Hematopoietic multipotent progenitor cell treated with erythropoietin and hydrocortisone succinate and interleukin-3 and kit ligand, for 8 days (in vitro differentiated cells): ENCODE results near the gene ATP8A2.

Source experiments
- DNase-seq: peaks from one replicate; pipeline ENCODE4 v3.0.0-alpha.2; 2015

The ATP8A2 gene

GRCh38 chr13:25868490-25868889, 496.7 kb downstream of the ATP8A2 start:
- DNase-seq = no peak

DNA sequence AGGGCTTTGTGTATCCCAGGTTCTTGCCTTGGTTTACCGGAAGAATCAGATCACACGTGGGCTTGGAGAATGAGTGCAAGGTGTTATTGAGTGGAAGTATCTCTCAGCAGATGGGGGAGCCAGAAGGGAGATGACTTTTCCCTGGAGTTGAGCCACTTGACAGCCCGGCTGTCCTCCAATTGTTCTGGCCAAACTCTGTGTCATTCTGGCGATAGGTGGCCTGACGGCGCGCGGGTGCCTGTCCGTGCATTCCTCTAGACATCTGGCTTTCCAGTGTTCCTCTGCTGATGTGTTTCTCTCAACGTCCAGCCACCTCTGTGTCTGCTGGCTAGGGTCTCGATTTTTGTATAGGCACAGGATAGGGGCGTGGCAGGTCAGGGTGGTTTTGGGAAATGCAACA, 498.2 kb downstream of the ATP8A2 start:
- DNase-seq = no peak

GRCh38 chr13:25871389-25872125, 499.8 kb downstream of the ATP8A2 start:
- no peak for DNase-seq

DNA sequence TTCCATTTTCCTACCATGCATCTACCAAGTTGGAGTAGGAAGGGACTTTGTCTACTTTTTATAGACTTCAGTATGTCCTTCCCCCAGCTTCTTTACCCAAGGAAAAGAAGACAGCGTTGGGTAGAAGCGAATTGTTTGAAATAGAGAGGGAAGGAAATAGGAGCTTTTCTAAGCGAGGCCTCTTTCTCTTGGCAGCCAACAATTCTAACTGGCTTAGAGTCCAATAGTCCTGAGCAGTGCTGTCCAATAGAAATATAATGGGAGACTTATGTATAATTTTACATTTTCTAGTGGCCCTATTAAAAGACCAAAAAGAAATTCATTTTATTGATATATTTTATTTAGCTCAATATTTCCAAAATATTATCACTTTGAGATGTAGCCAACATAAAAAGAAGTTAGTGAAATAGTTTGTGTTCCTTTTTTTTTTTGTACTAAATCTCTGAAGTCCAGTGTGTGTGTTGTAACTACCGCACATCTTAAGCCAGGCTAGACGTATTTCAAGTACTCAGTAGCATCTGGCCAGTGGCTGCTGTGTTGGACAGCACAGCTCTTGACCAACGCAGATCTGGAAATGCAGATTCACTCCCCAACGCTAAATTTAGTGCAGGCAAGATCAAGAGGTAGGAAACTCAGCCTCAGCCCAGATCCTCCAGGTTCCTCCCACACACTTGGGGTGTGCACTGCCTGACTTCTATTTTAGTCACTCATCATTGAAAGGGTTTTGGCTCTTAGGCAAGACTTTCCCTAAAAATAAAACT, 500.9 kb downstream of the ATP8A2 start:
- DNase-seq = no peak

DNA sequence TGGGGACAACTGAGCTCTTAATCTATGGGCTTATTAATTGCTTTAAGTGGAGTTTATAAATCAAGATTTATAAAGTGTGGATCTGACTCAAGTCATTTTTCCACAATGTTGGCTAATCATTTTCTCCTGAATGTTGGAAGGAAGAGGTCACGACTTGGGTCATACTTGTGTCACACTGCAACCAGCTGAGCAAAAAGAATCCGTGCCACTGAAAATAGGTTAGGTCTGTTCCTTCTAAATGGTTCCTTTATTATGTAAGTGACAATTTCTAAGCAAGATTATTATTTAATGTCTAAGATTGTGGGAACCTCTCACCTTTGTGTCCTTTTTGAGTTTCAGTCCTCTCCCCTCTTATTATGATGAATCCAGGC, 501.5 kb downstream of the ATP8A2 start:
- DNase-seq = no peak

DNA sequence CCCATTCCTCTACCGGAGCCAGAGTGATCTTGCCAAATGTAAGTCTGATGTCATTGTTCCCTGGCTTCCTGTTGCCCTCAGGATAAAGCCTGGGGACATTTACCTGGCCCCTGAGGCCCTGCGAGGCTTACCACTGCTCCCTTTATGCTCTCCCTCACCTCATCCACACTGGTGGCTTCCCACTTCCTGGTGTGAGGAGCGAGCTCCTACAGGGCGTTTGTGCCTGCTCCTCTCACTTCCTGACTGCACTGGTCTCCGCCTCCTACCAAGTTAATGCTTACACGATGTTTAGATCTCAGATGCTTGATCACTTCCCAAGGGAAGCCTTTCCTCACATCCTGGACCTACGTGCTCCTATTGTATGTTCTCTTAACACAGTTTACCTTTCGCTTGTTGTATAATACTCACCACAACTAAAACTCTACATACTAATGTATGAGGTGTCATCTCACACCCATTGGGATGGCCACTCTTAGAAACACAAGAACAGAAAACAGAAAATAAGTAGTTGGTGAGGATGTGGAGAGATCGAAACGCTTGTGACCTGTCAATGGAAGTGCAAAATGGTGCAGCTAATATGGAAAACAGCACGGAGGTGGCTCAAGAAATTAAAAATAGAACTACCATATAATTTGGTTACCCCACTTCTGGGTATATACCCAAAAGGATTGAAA, 502.4 kb downstream of the ATP8A2 start:
- no peak for DNase-seq

DNA sequence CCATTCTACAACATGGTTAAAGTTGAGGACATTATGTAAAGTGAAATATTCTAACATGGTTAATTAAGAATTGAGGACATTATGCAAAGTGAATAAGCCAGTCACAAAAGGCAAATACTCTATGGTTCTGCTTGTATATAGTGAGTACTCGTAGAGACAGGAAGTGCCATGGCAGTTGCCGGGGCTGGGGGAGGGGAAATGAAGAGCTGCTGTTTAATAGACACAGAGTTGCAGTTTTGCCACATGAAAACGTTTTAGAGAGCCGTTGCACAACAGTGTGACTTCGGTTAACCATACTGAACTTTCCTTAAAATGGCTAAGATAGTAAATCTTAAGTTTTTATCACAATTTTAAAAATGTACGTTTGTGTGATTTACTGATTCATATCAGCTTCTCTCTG, 503.1 kb downstream of the ATP8A2 start:
- DNase-seq = no peak

DNA sequence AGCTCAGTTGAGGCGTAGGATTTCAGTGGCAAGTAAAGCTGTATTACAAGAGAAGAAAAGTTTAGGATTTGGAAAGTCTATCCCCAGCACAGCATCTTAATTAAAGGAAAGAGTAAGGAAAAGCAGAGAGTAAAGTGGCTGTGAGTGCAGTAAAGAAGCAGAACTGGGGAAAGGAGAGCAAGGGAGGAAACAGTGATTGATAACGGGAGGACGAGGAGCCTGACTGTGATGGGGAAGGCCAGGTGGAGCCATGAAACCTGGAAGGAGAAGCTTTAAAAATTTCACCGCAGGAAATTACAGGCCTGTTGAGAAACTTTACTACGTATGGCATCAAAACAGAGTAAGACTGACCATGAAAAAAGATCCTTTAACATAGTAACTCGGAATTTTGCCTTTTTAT, 504.5 kb downstream of the ATP8A2 start:
- DNase-seq = no peak

DNA sequence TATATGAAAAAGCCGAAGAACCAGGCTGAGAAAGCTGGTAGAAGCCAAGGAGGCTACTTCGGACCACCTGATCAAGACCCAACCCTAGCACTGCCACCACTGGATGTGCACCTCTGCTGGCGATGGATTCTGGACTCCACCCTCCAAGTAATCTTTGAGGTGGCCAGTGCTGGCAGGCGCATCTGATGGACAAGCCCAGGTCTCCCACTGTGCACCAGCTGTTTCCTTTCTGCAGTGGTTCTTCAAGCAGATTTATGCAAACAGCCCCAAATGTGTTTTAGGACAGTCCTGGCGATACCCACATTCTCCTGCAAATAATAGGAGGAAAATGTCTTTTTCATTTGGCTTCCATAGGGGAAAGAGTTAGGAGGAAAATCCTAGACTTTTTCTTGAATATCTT, 507.7 kb downstream of the ATP8A2 start:
- DNase-seq = no peak

GRCh38 chr13:25881136-25881926, 509.6 kb downstream of the ATP8A2 start:
- no peak for DNase-seq

DNA sequence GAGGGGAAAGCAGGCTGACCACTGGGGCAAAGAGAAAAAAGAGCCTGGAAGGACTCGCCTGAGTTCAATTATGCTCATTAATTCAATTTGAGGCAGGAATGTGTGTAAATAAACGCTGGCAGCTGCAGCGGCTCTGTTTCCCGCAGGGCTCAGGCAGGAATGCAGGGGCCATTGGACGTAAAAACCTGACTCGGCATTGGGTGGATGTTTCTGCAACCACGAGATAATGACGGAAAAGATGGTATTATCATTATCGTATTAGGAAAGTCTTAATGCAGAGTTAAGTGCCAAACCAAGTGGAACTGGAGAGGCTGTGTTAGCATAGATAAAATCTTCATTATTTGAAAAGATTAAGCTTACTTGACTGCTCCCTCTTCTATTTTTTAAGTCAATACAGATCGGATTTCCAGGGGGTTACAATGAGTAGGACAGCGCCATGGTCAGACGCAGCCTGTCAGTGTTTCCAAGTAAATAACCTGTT, 510.2 kb downstream of the ATP8A2 start:
- DNase-seq = no peak

GRCh38 chr13:25882466-25883357, 510.9 kb downstream of the ATP8A2 start:
- no peak for DNase-seq

DNA sequence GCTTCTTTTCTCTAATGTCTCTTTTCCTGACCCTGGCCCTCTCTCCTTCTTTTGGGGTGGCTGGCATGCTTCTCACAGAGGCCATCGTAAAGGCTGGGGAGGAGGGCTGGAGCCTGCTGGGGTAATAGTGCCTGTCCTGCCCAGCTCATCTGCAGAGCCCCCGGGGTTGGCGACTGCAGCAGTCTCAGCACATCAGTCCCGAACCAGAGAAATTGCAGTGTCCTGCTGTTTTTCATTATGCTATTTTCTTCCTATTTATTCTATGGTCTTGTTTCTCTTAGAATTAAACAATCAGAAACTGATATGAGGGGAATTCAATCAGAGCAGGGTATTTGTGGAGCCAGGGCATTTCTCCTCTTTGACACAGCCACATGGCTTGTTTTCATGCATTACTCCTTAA, 513.6 kb downstream of the ATP8A2 start:
- no peak for DNase-seq

- no peak for DNase-seq
Observed at GRCh38 chr13:25886438-25887214, 514.9 kb downstream of the ATP8A2 start.

GRCh38 chr13:25887962-25888655, 516.3 kb downstream of the ATP8A2 start:
- no peak for DNase-seq

DNA sequence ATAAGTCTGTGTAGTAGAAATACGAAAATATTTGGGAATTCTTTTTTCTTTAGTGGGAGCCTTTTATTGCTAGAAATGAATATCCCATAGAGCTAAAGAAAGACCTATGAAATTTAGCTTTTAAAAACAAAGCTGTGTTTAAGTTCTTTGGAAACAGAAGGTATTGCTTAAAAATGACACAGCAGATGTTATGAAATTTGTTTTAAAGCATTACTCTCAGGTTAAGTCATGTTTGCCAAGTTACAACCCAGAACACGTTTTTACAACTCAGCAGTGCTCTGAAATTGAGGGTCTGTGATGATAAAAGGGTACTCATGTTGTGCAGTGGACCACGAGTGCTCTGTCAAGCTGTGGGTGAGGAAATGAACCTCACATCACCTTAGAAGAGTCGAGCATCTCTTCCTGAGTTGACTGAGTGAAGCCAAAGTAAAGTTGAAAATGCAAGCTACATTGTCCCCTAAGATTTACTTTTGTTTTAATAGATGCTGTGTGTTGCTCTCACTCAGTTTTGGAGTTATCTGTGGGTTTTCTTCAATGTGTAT, 519.0 kb downstream of the ATP8A2 start:
- no peak for DNase-seq

DNA sequence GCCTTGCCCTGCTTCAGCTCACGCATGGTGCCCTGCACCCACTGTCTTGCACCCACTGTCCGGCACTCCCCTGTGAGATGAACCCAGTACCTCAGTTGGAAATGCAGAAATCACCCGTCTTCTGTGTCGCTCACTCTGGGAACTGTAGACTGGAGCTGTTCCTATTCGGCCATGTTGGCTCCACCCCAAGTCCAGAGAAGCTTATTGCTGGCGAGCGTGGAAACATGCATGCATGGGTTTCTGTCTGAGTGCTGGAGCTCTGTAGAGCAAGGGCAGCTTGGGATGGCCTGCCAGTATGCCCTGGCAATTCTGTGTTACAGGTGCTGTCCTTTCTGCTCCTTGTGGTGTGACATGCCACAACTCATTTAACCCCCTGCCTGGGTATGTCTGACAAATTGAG, 527.2 kb downstream of the ATP8A2 start:
- DNase-seq = no peak

DNA sequence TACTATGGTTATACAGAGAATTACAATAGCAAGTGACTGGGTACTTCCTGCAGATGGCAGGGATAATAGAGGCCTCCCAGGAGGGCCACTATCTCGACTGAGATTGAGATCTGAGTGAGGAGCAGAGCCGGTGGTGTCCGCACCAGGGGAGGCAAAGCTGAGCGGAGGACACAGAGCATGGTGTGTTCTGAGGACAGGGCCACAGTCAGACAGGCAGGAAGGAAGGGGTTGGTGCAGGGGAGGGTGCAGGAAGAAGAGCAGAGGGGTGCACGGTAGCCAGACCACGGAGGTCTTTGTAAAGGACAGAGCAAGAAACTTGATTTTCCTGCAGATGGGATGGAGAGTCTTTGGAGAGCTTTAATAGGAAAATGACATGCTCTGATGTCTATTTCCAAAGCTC, 527.7 kb downstream of the ATP8A2 start:
- no peak for DNase-seq

DNA sequence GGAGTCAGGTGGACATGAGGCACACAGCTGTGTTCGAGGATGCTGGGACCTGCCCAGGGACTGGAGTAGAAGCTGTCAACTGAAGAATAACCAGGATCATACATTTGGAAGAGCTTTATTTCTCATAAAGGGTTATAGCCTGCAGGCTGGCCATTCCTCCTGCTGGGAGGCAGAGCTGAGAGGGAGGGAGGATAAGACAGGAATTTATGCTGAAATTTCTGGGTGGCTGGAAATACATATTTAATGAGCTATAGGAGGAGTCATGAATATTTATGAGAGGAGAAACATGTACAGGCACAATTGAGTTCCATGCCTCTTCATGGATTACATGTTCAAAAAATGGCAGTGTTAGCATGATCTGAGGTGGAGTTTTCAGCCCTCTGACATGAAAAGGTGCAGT, 528.2 kb downstream of the ATP8A2 start:
- DNase-seq = no peak
